GM10266 (cell line): ENCODE results near the gene PNMA6E.

Source experiments
- DNase-seq: peaks from one replicate; pipeline ENCODE4 v3.0.0; 2012; ENCODE audit errors: extremely low spot score
- TF ChIP-seq, protein P1 (sequence below): IDR thresholded peaks from 2 replicates; pipeline ENCODE4 v1.5.1; 2012; ENCODE audit warnings: mild to moderate bottlenecking, low read depth; ENCODE audit not compliant: control insufficient read depth, insufficient read depth; ENCODE audit errors: missing control alignments

Gene PNMA6E

GRCh38 chrX:153381684-153382532 lies 19.2 kb downstream of the PNMA6E start:
- TF ChIP-seq, protein P1, sequence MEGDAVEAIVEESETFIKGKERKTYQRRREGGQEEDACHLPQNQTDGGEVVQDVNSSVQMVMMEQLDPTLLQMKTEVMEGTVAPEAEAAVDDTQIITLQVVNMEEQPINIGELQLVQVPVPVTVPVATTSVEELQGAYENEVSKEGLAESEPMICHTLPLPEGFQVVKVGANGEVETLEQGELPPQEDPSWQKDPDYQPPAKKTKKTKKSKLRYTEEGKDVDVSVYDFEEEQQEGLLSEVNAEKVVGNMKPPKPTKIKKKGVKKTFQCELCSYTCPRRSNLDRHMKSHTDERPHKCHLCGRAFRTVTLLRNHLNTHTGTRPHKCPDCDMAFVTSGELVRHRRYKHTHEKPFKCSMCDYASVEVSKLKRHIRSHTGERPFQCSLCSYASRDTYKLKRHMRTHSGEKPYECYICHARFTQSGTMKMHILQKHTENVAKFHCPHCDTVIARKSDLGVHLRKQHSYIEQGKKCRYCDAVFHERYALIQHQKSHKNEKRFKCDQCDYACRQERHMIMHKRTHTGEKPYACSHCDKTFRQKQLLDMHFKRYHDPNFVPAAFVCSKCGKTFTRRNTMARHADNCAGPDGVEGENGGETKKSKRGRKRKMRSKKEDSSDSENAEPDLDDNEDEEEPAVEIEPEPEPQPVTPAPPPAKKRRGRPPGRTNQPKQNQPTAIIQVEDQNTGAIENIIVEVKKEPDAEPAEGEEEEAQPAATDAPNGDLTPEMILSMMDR, result no peak
- no peak for DNase-seq

DNA sequence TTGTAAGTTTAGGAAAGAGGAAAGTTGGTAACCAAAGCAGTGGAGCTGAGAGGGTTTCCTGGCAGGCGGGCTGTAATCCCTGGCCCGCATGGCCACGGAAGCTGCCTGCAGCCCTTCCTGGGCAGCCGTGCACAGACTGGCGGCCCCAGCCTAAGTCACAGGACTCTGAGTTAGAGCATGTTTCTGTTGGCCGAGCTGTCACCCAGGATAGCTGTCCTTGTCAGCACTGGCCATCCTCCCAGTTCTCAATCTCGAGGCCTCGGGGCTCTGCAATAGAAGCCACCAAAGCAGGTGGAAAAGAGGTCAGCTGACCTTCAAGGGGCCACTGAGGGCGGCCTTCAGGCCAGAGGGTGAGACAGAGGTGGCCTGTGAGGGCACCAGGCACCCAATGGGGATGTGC lies 20.5 kb downstream of the PNMA6E start:
- TF ChIP-seq, protein P1, result no peak
- DNase-seq, result no peak

DNA sequence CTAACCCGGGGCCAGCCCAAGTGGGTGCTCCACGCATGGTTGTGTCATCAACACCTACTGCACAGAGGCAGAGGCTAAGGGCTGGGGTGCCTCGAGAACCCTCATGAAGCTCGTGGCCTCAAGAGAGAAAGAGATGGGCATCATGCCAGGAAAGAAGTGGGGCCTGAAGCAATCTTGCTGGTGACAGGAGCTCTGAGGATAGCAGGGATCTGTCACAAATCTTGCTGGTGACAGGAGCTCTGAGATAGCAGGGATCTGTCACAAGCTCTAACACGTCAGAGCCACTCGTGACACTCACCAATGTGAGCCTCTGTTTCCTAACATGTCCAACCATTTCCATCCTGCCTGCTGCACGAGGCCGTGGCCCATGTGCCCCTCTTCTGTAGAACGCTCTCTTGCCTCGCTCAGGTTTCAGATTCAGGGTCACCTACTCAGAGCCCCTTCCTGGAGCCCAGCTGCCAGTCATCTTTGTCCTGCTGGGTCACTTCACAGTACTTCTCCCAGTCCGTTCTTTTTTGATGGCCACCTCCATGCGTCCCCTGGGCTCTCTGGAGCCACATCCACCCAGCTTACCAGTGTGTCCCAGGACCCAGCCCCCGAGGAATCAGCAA lies 21.1 kb downstream of the PNMA6E start:
- TF ChIP-seq, protein P1, result no peak
- no peak for DNase-seq

GRCh38 chrX:153379508-153379907 lies 21.6 kb downstream of the PNMA6E start:
- DNase-seq, result no peak
- TF ChIP-seq, protein P1, result no peak

DNA sequence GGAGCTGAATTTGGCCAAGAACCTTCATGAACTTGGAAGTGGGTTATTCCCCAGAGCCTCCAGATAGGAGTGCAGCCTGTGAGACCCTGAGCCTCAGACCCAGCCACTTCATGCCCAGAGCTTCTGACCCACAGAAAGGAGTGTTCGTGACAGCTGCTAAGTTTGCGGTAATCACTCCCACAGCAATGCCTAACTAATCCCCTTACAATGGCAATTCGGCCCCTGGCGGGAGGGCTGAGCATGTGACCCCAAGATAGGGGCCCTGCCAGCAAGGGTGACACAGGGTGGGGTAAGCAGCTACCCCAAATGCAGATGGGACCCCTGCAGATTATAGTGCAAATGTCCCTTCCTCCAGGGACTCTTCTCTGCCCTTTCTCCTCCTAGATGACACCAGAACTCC lies 22.5 kb downstream of the PNMA6E start:
- DNase-seq, result no peak

DNA sequence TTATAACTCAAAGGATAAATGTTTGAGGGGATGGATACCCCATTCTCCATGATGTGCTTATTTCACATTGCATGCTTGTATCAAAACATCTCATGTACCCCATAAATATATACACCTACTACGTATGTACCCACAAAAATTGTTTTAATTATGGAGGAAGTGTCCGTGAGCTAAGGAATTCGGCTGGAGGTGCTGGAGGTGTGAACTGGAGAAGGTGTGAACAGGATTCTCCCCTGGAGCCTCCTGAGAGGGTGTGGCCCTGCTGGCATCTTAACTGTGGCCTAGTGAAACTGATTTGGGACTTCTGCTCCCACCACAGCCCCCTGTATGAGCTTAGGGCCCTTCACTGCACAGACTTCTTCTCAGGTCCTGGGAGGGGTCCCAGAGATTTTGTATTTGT lies 23.4 kb downstream of the PNMA6E start:
- TF ChIP-seq, protein P1, result no peak
- DNase-seq, result no peak

More for the DNA sequence above, 22.5 kb downstream of the PNMA6E start:
- TF ChIP-seq, protein P1, result no peak

DNA sequence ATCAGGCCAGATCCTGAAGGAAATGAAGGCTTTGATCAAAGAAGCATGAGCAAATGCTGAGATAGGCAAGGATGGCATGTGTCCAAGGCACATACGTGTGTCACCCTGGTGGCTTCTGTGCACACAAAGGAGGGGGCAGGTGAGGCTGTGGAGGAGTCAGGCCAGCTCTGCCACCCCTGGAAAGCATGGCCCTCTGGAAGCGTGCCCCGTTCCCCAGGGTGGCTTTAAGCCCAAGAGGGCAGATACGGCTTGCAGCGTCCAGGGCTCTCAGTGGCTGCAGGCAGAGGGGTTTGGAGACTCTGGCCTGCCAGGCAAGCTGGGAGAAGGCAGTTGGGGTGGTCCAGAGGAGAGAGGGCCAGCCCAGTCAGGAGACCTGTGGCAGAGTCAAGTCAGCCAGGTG lies 25.6 kb downstream of the PNMA6E start:
- DNase-seq, result no peak
- TF ChIP-seq, protein P1, result no peak
